Regular cardiac myocyte (primary cell): ENCODE results near the gene SLC39A9. TPM values are rescaled to one million over a fixed set of nuclear protein-coding genes. Genes with fewer than 3 reads are reported as not detected.

Source experiments
- total RNA-seq: library from RNA; depleted of rRNA; stranded (reverse); fragments of >200 nt; gene quantifications from 2 replicates; pipeline ENCODE4 v1.2.3, GENCODE V29; 2014

The SLC39A9 gene
- 150 and 169 TPM in 2 replicates for total RNA-seq

GRCh38 chr14:69398053-69398817 is at the start of gene SLC39A9, which contains the start of gene ERH:
TSS of gene SLC39A9 (plus strand) at chr14:69398692. CDS start at chr14:69399370, 678 bp downstream.
TSS of gene ERH (minus strand) at chr14:69398299. CDS start at chr14:69398233, 66 bp downstream.

GRCh38 chr14:69484444-69485314 is 86.2 kb downstream of the SLC39A9 start, which contains the start of gene PLEKHD1:
TSS of gene PLEKHD1 (plus strand) at chr14:69484728. CDS start at chr14:69484966, 238 bp downstream.

Other genes starting within 250 kb of the SLC39A9 start
- gene DCAF5, start 245.6 kb upstream of the SLC39A9 start, total RNA-seq = 16.3 and 16.6 TPM in 2 replicates
- gene EXD2, start 207.2 kb upstream of the SLC39A9 start, total RNA-seq = 18.2 and 24.0 TPM in 2 replicates
- 1.9 and 2.5 TPM in 2 replicates for gene GALNT16, start 138.5 kb upstream of the SLC39A9 start, total RNA-seq
- gene ERH, start 393 bp upstream of the SLC39A9 start, total RNA-seq = 115 and 259 TPM in 2 replicates
- under 0.01 TPM in 1 of 2 replicates, not detected in the other for gene PLEKHD1, start 86.0 kb downstream of the SLC39A9 start, total RNA-seq
- under 0.01 TPM in 2 replicates for gene CCDC177, start 176.2 kb downstream of the SLC39A9 start, total RNA-seq
- gene SUSD6, start 212.9 kb downstream of the SLC39A9 start, total RNA-seq = 6.8 and 7.5 TPM in 2 replicates